H9 (cell line): ENCODE data around the gene SLC7A1. TPM values are rescaled to one million over a fixed set of nuclear protein-coding genes. Genes with fewer than 3 reads are reported as not detected.

Experiments
- DNase-seq: peaks from one replicate; pipeline ENCODE4 v3.0.0-alpha.2; 2017
- H2AFZ ChIP-seq: one replicate; pipeline ENCODE4 v1.6.1; 2013; ENCODE audit warnings: mild to moderate bottlenecking, low read length, control low read depth, moderate library complexity
- H2AK5ac ChIP-seq: 2 replicates; pipeline ENCODE4 v1.6.1; 2013; ENCODE audit warnings: low read length, control low read depth, mixed read lengths; ENCODE audit not compliant: insufficient read length
- H2BK120ac ChIP-seq: one replicate; pipeline ENCODE4 v1.6.1; 2013; ENCODE audit warnings: low read depth, mild to moderate bottlenecking, low read length, control low read depth, inconsistent platforms; ENCODE audit not compliant: poor library complexity, severe bottlenecking
- H2BK12ac ChIP-seq: 2 replicates; pipeline ENCODE4 v1.6.1; 2013; ENCODE audit warnings: low read length, control low read depth, mixed read lengths, low read depth; ENCODE audit not compliant: insufficient read length
- H2BK15ac ChIP-seq: 2 replicates; pipeline ENCODE4 v1.6.1; 2013; ENCODE audit warnings: low read depth, low read length, control low read depth
- H2BK20ac ChIP-seq: one replicate; pipeline ENCODE4 v1.6.1; 2013; ENCODE audit warnings: low read depth, mild to moderate bottlenecking, low read length, control low read depth, inconsistent platforms; ENCODE audit not compliant: poor library complexity, severe bottlenecking
- H2BK5ac ChIP-seq: 2 replicates; pipeline ENCODE4 v1.6.1; 2013; ENCODE audit warnings: low read length, control low read depth, mixed read lengths; ENCODE audit not compliant: insufficient read length
- H3K14ac ChIP-seq: 2 replicates; pipeline ENCODE4 v1.6.1; 2013; ENCODE audit warnings: low read length, control low read depth; ENCODE audit not compliant: insufficient read depth
- H3K18ac ChIP-seq: 2 replicates; pipeline ENCODE4 v1.6.1; 2013; ENCODE audit warnings: low read depth, mild to moderate bottlenecking, mixed read lengths, low read length, control low read depth; ENCODE audit not compliant: insufficient read length
- H3K23ac ChIP-seq: 2 replicates; pipeline ENCODE4 v1.6.1; 2013; ENCODE audit warnings: low read length, control low read depth, mixed read lengths, low read depth; ENCODE audit not compliant: insufficient read length
- H3K23me2 ChIP-seq: 2 replicates; pipeline ENCODE4 v1.6.1; 2013; ENCODE audit warnings: low read depth, mild to moderate bottlenecking, mixed read lengths, low read length, control low read depth; ENCODE audit not compliant: insufficient read length, poor library complexity, severe bottlenecking
- H3K27ac ChIP-seq: 2 replicates; pipeline ENCODE4 v1.5.1; 2013; ENCODE audit warnings: low read length, control low read depth, mixed read lengths, low read depth; ENCODE audit not compliant: insufficient read length
- H3K27me3 ChIP-seq: 2 replicates; pipeline ENCODE4 v1.6.1; 2013; ENCODE audit warnings: low read length, control low read depth, inconsistent platforms; ENCODE audit not compliant: insufficient read depth
- H3K4ac ChIP-seq: 2 replicates; pipeline ENCODE4 v1.6.1; 2013; ENCODE audit warnings: low read depth, mild to moderate bottlenecking, control low read depth, inconsistent platforms, low read length, moderate library complexity
- H3K4me1 ChIP-seq: 2 replicates; pipeline ENCODE4 v1.6.1; 2013; ENCODE audit warnings: low read length, control low read depth, inconsistent platforms; ENCODE audit not compliant: insufficient read depth
- H3K4me2 ChIP-seq: 2 replicates; pipeline ENCODE4 v1.6.1; 2013; ENCODE audit warnings: low read length, control low read depth, mixed read lengths; ENCODE audit not compliant: insufficient read length, insufficient read depth
- H3K56ac ChIP-seq: 2 replicates; pipeline ENCODE4 v1.6.1; 2013; ENCODE audit warnings: low read depth, mild to moderate bottlenecking, mixed read lengths, low read length, control low read depth; ENCODE audit not compliant: insufficient read length
- H3K79me1 ChIP-seq: 2 replicates; pipeline ENCODE4 v1.6.1; 2013; ENCODE audit warnings: low read depth, mild to moderate bottlenecking, moderate library complexity, low read length, control low read depth, inconsistent platforms; ENCODE audit not compliant: insufficient read depth, poor library complexity, severe bottlenecking
- H3K79me2 ChIP-seq: 2 replicates; pipeline ENCODE4 v1.6.1; 2013; ENCODE audit warnings: low read length, control low read depth, inconsistent platforms; ENCODE audit not compliant: insufficient read depth
- H3K9ac ChIP-seq: 2 replicates; pipeline ENCODE4 v1.6.1; 2013; ENCODE audit warnings: low read length, control low read depth, mixed read lengths; ENCODE audit not compliant: insufficient read length; ENCODE audit errors: extremely low read depth
- H3K9me3 ChIP-seq: one replicate; pipeline ENCODE4 v1.6.1; 2013; ENCODE audit warnings: low read depth, low read length, inconsistent platforms; ENCODE audit not compliant: control insufficient read depth
- H3T11ph ChIP-seq: one replicate; pipeline ENCODE4 v1.6.1; 2013; ENCODE audit warnings: mild to moderate bottlenecking, low read length, control low read depth, inconsistent platforms
- H4K20me1 ChIP-seq: one replicate; pipeline ENCODE4 v1.6.1; 2013; ENCODE audit not compliant: control insufficient read depth, insufficient read length, insufficient read depth
- H4K5ac ChIP-seq: 2 replicates; pipeline ENCODE4 v1.6.1; 2013; ENCODE audit warnings: low read depth, mild to moderate bottlenecking, mixed read lengths, low read length, control low read depth; ENCODE audit not compliant: insufficient read length
- H4K8ac ChIP-seq: replicated peaks from 2 replicates; pipeline ENCODE4 v1.6.1; 2013; ENCODE audit warnings: low read length, control low read depth, mixed read lengths, low read depth; ENCODE audit not compliant: insufficient read length
- H4K91ac ChIP-seq: 2 replicates; pipeline ENCODE4 v1.6.1; 2013; ENCODE audit warnings: low read depth, mild to moderate bottlenecking, moderate library complexity, mixed read lengths, low read length, control low read depth; ENCODE audit not compliant: insufficient read length
- H3K27ac Mint-ChIP-seq, 3 experiments: 2 replicates in 2 of 3; 3 replicates in 1 of 3; pipeline ENCODE4 v1.8.0; 2020 to 2021; ENCODE audit warnings: mixed read lengths in 3 of 3, mild to moderate bottlenecking in 1 of 3, moderate library complexity in 1 of 3
- H3K27me3 Mint-ChIP-seq: 2 replicates; pipeline ENCODE4 v1.8.0; 2021; ENCODE audit warnings: low read depth, mild to moderate bottlenecking, moderate library complexity, mixed read lengths
- H3K36me3 Mint-ChIP-seq, 3 experiments: 2 replicates in 2 of 3; 3 replicates in 1 of 3; pipeline ENCODE4 v1.8.0; 2020 to 2021; ENCODE audit warnings: low read depth in 3 of 3, mixed read lengths in 3 of 3; ENCODE audit not compliant: insufficient read depth in 1 of 3
- H3K4me1 Mint-ChIP-seq, 2 experiments: 2 replicates each; pipeline ENCODE4 v1.8.0; 2020; ENCODE audit warnings: mixed read lengths in 2 of 2
- H3K4me3 Mint-ChIP-seq, 2 experiments: 2 replicates in 1 of 2; 3 replicates in 1 of 2; pipeline ENCODE4 v1.8.0; 2020 to 2021; ENCODE audit warnings: mild to moderate bottlenecking in 2 of 2, mixed read lengths in 2 of 2, moderate library complexity in 1 of 2
- H3K9me3 Mint-ChIP-seq, 2 experiments: 2 replicates in 1 of 2; 3 replicates in 1 of 2; pipeline ENCODE4 v1.8.0; 2020; ENCODE audit warnings: mild to moderate bottlenecking in 2 of 2, mixed read lengths in 2 of 2, moderate library complexity in 1 of 2
- CTCF ChIP-seq: fragments of 200-600 bp; sonication (generic); conservative IDR thresholded peaks from 3 replicates; pipeline ENCODE4 v1.8.0; 2021; ENCODE audit warnings: antibody characterized with exemption, mild to moderate bottlenecking
- WGBS: extraction: QIAGEN DNeasy Blood & Tissue Kit; methylation state at CpG from one replicate; pipeline ENCODE4 v1.1.7; 2013; ENCODE audit warnings: missing lambda C conversion rate, low lambda C conversion rate, mixed read lengths; ENCODE audit not compliant: insufficient read length; ENCODE audit errors: extremely low coverage; 5-methylcytosine and 5-hydroxymethylcytosine counted together
- total RNA-seq: library from RNA; stranded (reverse); gene quantifications from 2 replicates; pipeline ENCODE4 v1.2.1, GENCODE V29; 2021

SLC7A1 gene
- total RNA-seq, 1 experiment from 2014 or later, result 109 TPM

DNA sequence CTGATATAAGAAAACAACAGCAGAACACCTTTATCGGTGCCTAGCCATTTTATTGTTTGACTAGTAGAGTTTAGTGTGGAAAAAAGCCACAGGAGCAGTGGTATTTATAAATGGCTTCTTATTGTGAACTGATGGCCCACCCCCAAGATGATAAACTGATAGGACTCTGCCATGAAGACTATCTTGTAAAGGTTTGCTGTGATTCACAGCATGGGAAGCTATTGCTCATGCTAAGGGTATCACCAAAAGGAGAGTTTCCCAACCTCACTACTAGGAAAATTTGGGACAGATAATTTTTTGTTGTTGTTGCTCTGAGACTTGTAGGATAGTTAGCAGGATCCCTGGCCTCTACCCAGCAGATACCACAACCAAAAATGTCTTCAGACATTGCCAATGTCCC lies 12.0 kb upstream of the SLC7A1 start:
- H3K79me2 ChIP-seq, result no peaks in the 10 kb centered on the region
- H4K5ac ChIP-seq, result no peak overlapping the region
- TF ChIP-seq CTCF, result no peak
- no peak for DNase-seq
- no peaks in the 10 kb centered on the region for H4K20me1 ChIP-seq
- H3T11ph ChIP-seq, result no peak overlapping the region
- no peak overlapping the region for H3K4ac ChIP-seq
- no peak overlapping the region for H2AFZ ChIP-seq
- H3K27me3 ChIP-seq, result no peaks in the 10 kb centered on the region
- no peak overlapping the region for H2BK15ac ChIP-seq
- no peak overlapping the region for H2BK20ac ChIP-seq
- H3K18ac ChIP-seq, result no peak overlapping the region
- no peak overlapping the region for H3K4me3 Mint-ChIP-seq
- H3K9me3 ChIP-seq, result no peaks in the 10 kb centered on the region
- no peaks in the 10 kb centered on the region for H3K4me1 ChIP-seq
- H3K9ac ChIP-seq, result no peak overlapping the region
- no peak overlapping the region for H2BK120ac ChIP-seq
- no peak overlapping the region for H2BK12ac ChIP-seq
- no peak overlapping the region for H4K8ac ChIP-seq
- H2BK5ac ChIP-seq, result no peak overlapping the region
- no peak overlapping the region for H2AK5ac ChIP-seq
- no peak overlapping the region for H4K91ac ChIP-seq
- no peaks in the 10 kb centered on the region for H3K9me3 Mint-ChIP-seq
- H3K56ac ChIP-seq, result no peak overlapping the region
- no peaks in the 10 kb centered on the region for H3K36me3 Mint-ChIP-seq
- H3K4me2 ChIP-seq, result no peak overlapping the region
- H3K27ac ChIP-seq, result no peak overlapping the region
- no peaks in the 10 kb centered on the region for H3K4me1 Mint-ChIP-seq
- H3K23ac ChIP-seq, result no peak overlapping the region
- H3K27me3 Mint-ChIP-seq, result peaks cover 3% of the 10 kb centered on the region; the same call in 1 of the 2 replicates
- no peaks in the 10 kb centered on the region for H3K23me2 ChIP-seq
- H3K14ac ChIP-seq, result no peak overlapping the region
- H3K27ac Mint-ChIP-seq, result peak overlapping the region in 1 of 3 experiments; percentile 33; a peak in 1 of 7 replicates
- no CpG with 5 or more reads among the region's 1 CpG for WGBS
- no peaks in the 10 kb centered on the region for H3K79me1 ChIP-seq
